ENCODE measurements around the gene NSUN2.
"Not testable (repeated sequence)": the region's sequence is repeated elsewhere in the genome, so short reads cannot be mapped to it uniquely, and the experiment has no call there.

DNA sequence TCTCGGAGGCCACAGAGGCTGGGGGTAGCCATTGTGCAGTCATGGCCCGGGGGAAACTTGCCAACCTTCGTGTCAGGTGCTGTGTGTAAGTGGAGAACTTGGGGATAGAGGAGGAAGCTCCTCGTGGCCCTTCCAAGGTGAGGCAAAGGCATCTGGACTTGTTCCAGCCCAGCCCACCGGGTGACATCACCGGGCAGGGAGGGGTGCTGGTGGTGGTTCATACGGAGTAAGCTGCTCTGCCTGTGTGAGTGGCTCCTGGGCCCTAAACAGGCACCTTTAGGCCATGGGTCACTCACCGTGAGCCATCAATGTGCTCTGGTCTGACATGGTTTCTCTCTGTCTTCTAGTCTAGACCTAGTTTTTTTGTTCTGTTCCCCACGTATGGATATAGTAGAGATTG is 35.9 kb upstream of the NSUN2 start:
- TF ChIP-seq POLR2A (IDR thresholded peaks at IDR 0.05): not testable (repeated sequence)
- TF ChIP-seq, protein P1, sequence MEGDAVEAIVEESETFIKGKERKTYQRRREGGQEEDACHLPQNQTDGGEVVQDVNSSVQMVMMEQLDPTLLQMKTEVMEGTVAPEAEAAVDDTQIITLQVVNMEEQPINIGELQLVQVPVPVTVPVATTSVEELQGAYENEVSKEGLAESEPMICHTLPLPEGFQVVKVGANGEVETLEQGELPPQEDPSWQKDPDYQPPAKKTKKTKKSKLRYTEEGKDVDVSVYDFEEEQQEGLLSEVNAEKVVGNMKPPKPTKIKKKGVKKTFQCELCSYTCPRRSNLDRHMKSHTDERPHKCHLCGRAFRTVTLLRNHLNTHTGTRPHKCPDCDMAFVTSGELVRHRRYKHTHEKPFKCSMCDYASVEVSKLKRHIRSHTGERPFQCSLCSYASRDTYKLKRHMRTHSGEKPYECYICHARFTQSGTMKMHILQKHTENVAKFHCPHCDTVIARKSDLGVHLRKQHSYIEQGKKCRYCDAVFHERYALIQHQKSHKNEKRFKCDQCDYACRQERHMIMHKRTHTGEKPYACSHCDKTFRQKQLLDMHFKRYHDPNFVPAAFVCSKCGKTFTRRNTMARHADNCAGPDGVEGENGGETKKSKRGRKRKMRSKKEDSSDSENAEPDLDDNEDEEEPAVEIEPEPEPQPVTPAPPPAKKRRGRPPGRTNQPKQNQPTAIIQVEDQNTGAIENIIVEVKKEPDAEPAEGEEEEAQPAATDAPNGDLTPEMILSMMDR (IDR thresholded peaks at IDR 0.05 in 8 of 11, conservative IDR thresholded peaks at IDR 0.05 in 3 of 11): not testable (repeated sequence)
